ENCODE measurements around the gene FRZB.

GRCh38 chr2:182890773-182891378, 24.4 kb upstream of the FRZB start:
- TF ChIP-seq POLR2AphosphoS5 (IDR thresholded peaks at IDR 0.05) (no peak), CTCF (IDR thresholded peaks at IDR 0.05 in 8 of 11, conservative IDR thresholded peaks at IDR 0.05 in 3 of 11) (no peak)

Measured in spleen (tissue), 7 donors.